ENCODE results near the gene INTS11.
"Not testable (repeated sequence)": the region's sequence is repeated elsewhere in the genome, so short reads cannot be mapped to it uniquely, and the experiment has no call there.

Gene INTS11

GRCh38 chr1:1317420-1317819 is 7.0 kb downstream of the INTS11 start:
- H3K4me3 ChIP-seq: no peak overlapping the region
- no peak for TF ChIP-seq EZH2 (IDR thresholded peaks at IDR 0.05)
- no peak for DNase-seq (ENCODE audit: low read depth, low spot score)
- H3K36me3 ChIP-seq (ENCODE audit: insufficient read depth, low read length): peaks cover 39% of the 10 kb centered on the region; the same call in 1 of the 2 replicates
- H3K9ac ChIP-seq (ENCODE audit: insufficient read length): no peak overlapping the region
- H3K27ac ChIP-seq: peak overlapping the region; percentile 70; the same call in 1 of the 2 replicates
- H3K9me3 ChIP-seq (ENCODE audit: low read depth, low read length): no peaks in the 10 kb centered on the region

- DNase-seq (ENCODE audit: low read depth, low spot score); H3K27ac ChIP-seq; H3K4me3 ChIP-seq; H3K9ac ChIP-seq (ENCODE audit: insufficient read length); H3K9me3 ChIP-seq (ENCODE audit: low read depth, low read length): not testable (repeated sequence)
- H3K36me3 ChIP-seq (ENCODE audit: insufficient read depth, low read length): peaks cover 48% of the 10 kb centered on the region; the same call in 1 of the 2 replicates
These were observed 8.3 kb downstream of the INTS11 start for GRCh38 chr1:1316199-1316598.

- Histone ChIP-seq H3K36me3 (ENCODE audit: insufficient read depth, low read length) (peaks cover 52% of the 10 kb centered on the region; the same call in 1 of the 2 replicates), H3K4me3 (no peak overlapping the region), H3K9ac (ENCODE audit: insufficient read length) (no peak overlapping the region), H3K27ac (no peak overlapping the region), H3K9me3 (ENCODE audit: low read depth, low read length) (no peaks in the 10 kb centered on the region)
- no peak for DNase-seq (ENCODE audit: low read depth, low spot score)
- TF ChIP-seq FOXP2 (optimal IDR thresholded peaks at IDR 0.05; ENCODE audit: control extremely low read depth, extremely low read length, insufficient read depth) (no peak), EZH2 (IDR thresholded peaks at IDR 0.05) (no peak), POLR2AphosphoS5 (IDR thresholded peaks at IDR 0.05; ENCODE audit: borderline replicate concordance, low read depth, low read length) (no peak)
These were observed 9.0 kb downstream of the INTS11 start for GRCh38 chr1:1315435-1315954.

GRCh38 chr1:1314678-1315335 is 9.7 kb downstream of the INTS11 start:
- Histone ChIP-seq H3K36me3 (ENCODE audit: insufficient read depth, low read length) (peaks cover 52% of the 10 kb centered on the region; the same call in 1 of the 2 replicates), H3K9ac (ENCODE audit: insufficient read length) (no peak overlapping the region), H3K27ac (no peak overlapping the region), H3K4me3 (no peak overlapping the region), H3K9me3 (ENCODE audit: low read depth, low read length) (no peaks in the 10 kb centered on the region)
- TF ChIP-seq POLR2AphosphoS5 (IDR thresholded peaks at IDR 0.05; ENCODE audit: borderline replicate concordance, low read depth, low read length) (no peak; the same call in 1 of the 2 replicates), FOXP2 (optimal IDR thresholded peaks at IDR 0.05; ENCODE audit: control extremely low read depth, extremely low read length, insufficient read depth) (no peak), EZH2 (IDR thresholded peaks at IDR 0.05) (no peak)
- DNase-seq (ENCODE audit: low read depth, low spot score): no peak

- Histone ChIP-seq H3K36me3 (ENCODE audit: insufficient read depth, low read length) (peaks cover 47% of the 10 kb centered on the region; the same call in 1 of the 2 replicates), H3K9me3 (ENCODE audit: low read depth, low read length) (no peaks in the 10 kb centered on the region), H3K27ac (no peak overlapping the region), H3K4me3 (no peak overlapping the region), H3K9ac (ENCODE audit: insufficient read length) (no peak overlapping the region)
- DNase-seq (ENCODE audit: low read depth, low spot score): no peak
- TF ChIP-seq POLR2AphosphoS5 (IDR thresholded peaks at IDR 0.05; ENCODE audit: borderline replicate concordance, low read depth, low read length): no peak
- no peak for TF ChIP-seq FOXP2 (optimal IDR thresholded peaks at IDR 0.05; ENCODE audit: control extremely low read depth, extremely low read length, insufficient read depth)
- TF ChIP-seq EZH2 (IDR thresholded peaks at IDR 0.05): no peak
These were observed 10.2 kb downstream of the INTS11 start for GRCh38 chr1:1314237-1314586.

- H3K9ac ChIP-seq (ENCODE audit: insufficient read length): no peak overlapping the region
- peaks cover 44% of the 10 kb centered on the region; the same call in 1 of the 2 replicates for H3K36me3 ChIP-seq (ENCODE audit: insufficient read depth, low read length)
- no peak overlapping the region for H3K27ac ChIP-seq
- no peaks in the 10 kb centered on the region for H3K9me3 ChIP-seq (ENCODE audit: low read depth, low read length)
- TF ChIP-seq FOXP2 (optimal IDR thresholded peaks at IDR 0.05; ENCODE audit: control extremely low read depth, extremely low read length, insufficient read depth): no peak
- TF ChIP-seq POLR2AphosphoS5 (IDR thresholded peaks at IDR 0.05; ENCODE audit: borderline replicate concordance, low read depth, low read length): peak; percentile 2; the same call in 1 of the 2 replicates
- H3K4me3 ChIP-seq: no peak overlapping the region
- no peak for DNase-seq (ENCODE audit: low read depth, low spot score)
These were observed 10.8 kb downstream of the INTS11 start for GRCh38 chr1:1313500-1314236.

GRCh38 chr1:1312450-1313314 is 11.8 kb downstream of the INTS11 start:
- TF ChIP-seq EZH2 (IDR thresholded peaks at IDR 0.05): no peak
- peak; percentile 3; the same call in 1 of the 2 replicates for TF ChIP-seq POLR2AphosphoS5 (IDR thresholded peaks at IDR 0.05; ENCODE audit: borderline replicate concordance, low read depth, low read length)
- no peak overlapping the region for H3K9ac ChIP-seq (ENCODE audit: insufficient read length)
- no peak for DNase-seq (ENCODE audit: low read depth, low spot score)
- no peak overlapping the region for H3K27ac ChIP-seq
- peaks cover 38% of the 10 kb centered on the region; the same call in 1 of the 2 replicates for H3K36me3 ChIP-seq (ENCODE audit: insufficient read depth, low read length)
- no peak overlapping the region for H3K4me3 ChIP-seq
- no peaks in the 10 kb centered on the region for H3K9me3 ChIP-seq (ENCODE audit: low read depth, low read length)

Measured in SK-N-MC (cell line).